ENCODE data around the gene HLA-DPB1.

The HLA-DPB1 gene

GRCh38 chr6:33075568-33076405 is at the start of gene HLA-DPB1:
Gene HLA-DPB1 (plus strand): TSS chr6:33075990. CDS start chr6:33076042, 52 bp downstream.
- Histone ChIP-seq H3K4me1 (ENCODE audit: insufficient read depth, poor library complexity, severe bottlenecking) (no peaks in the 10 kb centered on the region), H3K27me3 (ENCODE audit: insufficient read depth, poor library complexity, severe bottlenecking) (peaks cover 8% of the 10 kb centered on the region), H3K27ac (ENCODE audit: poor library complexity, severe bottlenecking) (no peak within 1 kb of the TSS), H3K36me3 (ENCODE audit: low read depth) (no peaks in the 10 kb centered on the region), H3K4me3 (ENCODE audit: severe bottlenecking) (no peak within 1 kb of the TSS), H3K9me3 (ENCODE audit: severe bottlenecking) (no peaks in the 10 kb centered on the region)
- TF ChIP-seq, protein P1, sequence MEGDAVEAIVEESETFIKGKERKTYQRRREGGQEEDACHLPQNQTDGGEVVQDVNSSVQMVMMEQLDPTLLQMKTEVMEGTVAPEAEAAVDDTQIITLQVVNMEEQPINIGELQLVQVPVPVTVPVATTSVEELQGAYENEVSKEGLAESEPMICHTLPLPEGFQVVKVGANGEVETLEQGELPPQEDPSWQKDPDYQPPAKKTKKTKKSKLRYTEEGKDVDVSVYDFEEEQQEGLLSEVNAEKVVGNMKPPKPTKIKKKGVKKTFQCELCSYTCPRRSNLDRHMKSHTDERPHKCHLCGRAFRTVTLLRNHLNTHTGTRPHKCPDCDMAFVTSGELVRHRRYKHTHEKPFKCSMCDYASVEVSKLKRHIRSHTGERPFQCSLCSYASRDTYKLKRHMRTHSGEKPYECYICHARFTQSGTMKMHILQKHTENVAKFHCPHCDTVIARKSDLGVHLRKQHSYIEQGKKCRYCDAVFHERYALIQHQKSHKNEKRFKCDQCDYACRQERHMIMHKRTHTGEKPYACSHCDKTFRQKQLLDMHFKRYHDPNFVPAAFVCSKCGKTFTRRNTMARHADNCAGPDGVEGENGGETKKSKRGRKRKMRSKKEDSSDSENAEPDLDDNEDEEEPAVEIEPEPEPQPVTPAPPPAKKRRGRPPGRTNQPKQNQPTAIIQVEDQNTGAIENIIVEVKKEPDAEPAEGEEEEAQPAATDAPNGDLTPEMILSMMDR (IDR thresholded peaks at IDR 0.05; ENCODE audit: poor library complexity, severe bottlenecking): no peak
- peak; percentile 92 for ATAC-seq (ENCODE audit: low read depth)
- no peak for DNase-seq (ENCODE audit: low spot score)

DNA sequence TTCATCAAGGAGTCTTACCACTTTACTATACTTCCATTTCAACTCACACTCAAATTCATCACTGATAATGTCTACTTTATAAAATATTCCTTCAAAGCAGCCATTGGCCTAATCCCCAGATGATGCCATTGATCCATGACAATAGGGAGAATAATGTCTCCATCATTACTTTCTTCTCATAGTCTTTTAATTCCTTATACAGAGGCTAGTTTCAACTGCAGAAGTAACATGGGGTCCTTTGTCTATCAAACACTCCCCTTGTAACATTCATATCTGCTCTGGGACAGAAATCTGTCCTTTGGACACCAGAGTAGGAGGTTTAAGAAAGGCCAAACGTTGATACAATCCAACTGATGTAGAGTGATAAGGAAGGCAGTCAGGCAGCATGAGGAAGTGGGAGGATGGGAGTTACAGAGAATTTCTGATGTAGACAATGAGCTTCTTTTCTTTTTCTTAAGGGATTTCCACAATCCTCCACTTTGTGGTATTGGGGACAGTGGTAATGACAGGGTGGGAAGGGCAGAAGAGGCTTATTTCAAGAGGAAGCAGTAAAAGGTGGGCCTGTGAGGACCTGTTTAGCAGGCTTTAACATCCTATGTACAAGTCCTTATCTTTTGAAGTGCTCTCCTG is 47.5 kb upstream of the HLA-DPB1 start:
- Histone ChIP-seq H3K27ac (ENCODE audit: poor library complexity, severe bottlenecking) (no peak overlapping the region), H3K4me1 (ENCODE audit: insufficient read depth, poor library complexity, severe bottlenecking) (no peaks in the 10 kb centered on the region), H3K27me3 (ENCODE audit: insufficient read depth, poor library complexity, severe bottlenecking) (peaks cover 40% of the 10 kb centered on the region), H3K4me3 (ENCODE audit: severe bottlenecking) (no peak overlapping the region), H3K9me3 (ENCODE audit: severe bottlenecking) (no peaks in the 10 kb centered on the region), H3K36me3 (ENCODE audit: low read depth) (no peaks in the 10 kb centered on the region)
- TF ChIP-seq, protein P1 (IDR thresholded peaks at IDR 0.05; ENCODE audit: poor library complexity, severe bottlenecking): no peak
- DNase-seq (ENCODE audit: low spot score): no peak
- ATAC-seq (ENCODE audit: low read depth): no peak

DNA sequence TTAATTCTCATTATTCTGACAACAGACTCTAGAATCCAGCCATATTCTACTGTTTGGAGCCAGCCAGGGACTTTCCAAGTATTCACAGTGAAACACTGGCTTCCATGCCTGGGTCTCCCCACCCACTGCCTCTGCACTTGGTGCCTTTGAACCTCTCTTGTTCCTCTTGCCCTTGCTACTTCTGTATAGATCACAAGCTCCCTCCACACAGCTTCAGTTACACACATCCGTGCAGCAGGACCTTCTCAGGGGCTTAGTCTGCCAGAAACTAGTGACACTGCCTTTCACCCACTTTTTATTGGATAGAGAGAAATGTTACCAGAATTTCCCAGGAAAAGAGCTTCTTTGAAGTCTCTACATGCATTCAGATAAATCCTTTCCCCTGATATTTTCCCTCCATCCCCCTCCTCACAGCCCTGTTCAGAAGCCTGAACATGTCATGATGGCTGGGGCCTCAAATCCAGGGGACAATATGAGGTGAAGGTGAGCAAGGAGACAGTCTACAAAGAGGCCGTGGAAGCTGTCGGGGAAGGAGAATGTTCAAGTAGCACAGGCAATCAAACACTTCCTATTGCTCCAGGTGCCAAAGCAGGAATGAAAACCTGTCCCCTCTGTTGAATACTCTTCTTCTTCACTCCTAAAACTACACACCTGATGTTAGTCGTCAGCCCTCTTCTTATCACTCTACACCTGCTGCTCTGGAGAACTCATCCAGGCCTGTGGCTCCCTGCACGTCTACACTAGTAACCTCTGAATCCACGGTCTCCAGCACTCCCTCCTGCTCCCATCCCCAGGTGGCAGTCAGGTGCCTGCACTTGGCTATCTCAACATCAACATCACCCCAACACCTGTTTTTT is 46.2 kb upstream of the HLA-DPB1 start:
- Histone ChIP-seq H3K9me3 (ENCODE audit: severe bottlenecking) (no peaks in the 10 kb centered on the region), H3K27me3 (ENCODE audit: insufficient read depth, poor library complexity, severe bottlenecking) (peaks cover 43% of the 10 kb centered on the region), H3K4me3 (ENCODE audit: severe bottlenecking) (no peak overlapping the region), H3K27ac (ENCODE audit: poor library complexity, severe bottlenecking) (no peak overlapping the region), H3K36me3 (ENCODE audit: low read depth) (no peaks in the 10 kb centered on the region), H3K4me1 (ENCODE audit: insufficient read depth, poor library complexity, severe bottlenecking) (no peaks in the 10 kb centered on the region)
- DNase-seq (ENCODE audit: low spot score) (no peak), ATAC-seq (ENCODE audit: low read depth) (0 out of 3 replicates have a peak, but pooled peaks have one; percentile 23)
- TF ChIP-seq, protein P1 (IDR thresholded peaks at IDR 0.05; ENCODE audit: poor library complexity, severe bottlenecking): no peak

DNA sequence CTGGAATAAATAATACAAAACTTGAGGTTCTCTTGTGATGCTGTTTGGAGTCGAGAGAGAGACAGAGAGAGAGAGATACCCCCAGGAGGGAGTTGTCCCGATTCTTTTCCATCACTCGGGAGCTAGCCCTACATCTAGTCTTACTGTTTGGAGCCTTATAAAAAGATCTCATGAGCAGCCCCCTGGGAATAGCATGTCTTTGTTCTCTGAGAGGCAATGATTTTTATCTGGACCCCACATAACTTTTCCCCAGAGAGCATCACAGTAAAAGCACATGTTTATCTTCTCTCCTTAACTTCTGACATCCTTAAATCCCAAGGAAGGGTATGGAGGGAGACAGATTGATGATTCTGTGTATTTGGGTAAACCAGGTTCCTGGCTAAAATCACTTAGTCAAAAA is 45.5 kb upstream of the HLA-DPB1 start:
- H3K27me3 ChIP-seq (ENCODE audit: insufficient read depth, poor library complexity, severe bottlenecking): peaks cover 37% of the 10 kb centered on the region
- no peak overlapping the region for H3K4me3 ChIP-seq (ENCODE audit: severe bottlenecking)

More for the DNA sequence above, 45.5 kb upstream of the HLA-DPB1 start:
- TF ChIP-seq, protein P1 (IDR thresholded peaks at IDR 0.05; ENCODE audit: poor library complexity, severe bottlenecking): no peak
- Histone ChIP-seq H3K27ac (ENCODE audit: poor library complexity, severe bottlenecking) (no peak overlapping the region), H3K36me3 (ENCODE audit: low read depth) (no peaks in the 10 kb centered on the region), H3K9me3 (ENCODE audit: severe bottlenecking) (no peaks in the 10 kb centered on the region), H3K4me1 (ENCODE audit: insufficient read depth, poor library complexity, severe bottlenecking) (no peaks in the 10 kb centered on the region)
- ATAC-seq (ENCODE audit: low read depth): no peak
- DNase-seq (ENCODE audit: low spot score): no peak
